GM18870 (cell line): ENCODE results near the gene CCT8L2.
"Not testable (repeated sequence)": the region's sequence is repeated elsewhere in the genome, so short reads cannot be mapped to it uniquely, and the experiment has no call there.

Experiments used
- ATAC-seq: cut with Tn5 transposase; IDR thresholded peaks from one replicate; pipeline ENCODE4 v1.9.1; 2021; ENCODE audit warnings: moderate library complexity; ENCODE audit not compliant: unreplicated experiment

Gene CCT8L2

DNA sequence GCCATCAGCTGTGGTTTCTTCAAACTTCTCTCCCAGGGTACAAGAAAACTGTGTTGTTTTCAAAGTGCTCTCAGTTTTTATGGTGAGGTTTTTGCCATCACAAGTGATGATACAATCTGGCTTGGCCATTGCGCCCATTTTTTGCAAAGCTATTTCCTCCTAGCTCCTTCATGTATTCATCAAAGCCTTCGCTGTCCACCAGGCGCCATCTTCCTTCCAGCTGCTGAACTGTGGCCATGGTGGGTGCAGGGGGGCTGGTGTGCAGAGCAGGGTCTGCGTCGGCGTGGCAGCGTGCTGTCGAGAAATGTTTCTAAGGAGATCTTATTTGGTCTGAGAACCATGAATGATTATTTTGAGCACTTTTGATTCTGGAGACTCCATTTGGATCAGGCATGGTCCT, 2.6 kb upstream of the CCT8L2 start:
- ATAC-seq = not testable (repeated sequence)

DNA sequence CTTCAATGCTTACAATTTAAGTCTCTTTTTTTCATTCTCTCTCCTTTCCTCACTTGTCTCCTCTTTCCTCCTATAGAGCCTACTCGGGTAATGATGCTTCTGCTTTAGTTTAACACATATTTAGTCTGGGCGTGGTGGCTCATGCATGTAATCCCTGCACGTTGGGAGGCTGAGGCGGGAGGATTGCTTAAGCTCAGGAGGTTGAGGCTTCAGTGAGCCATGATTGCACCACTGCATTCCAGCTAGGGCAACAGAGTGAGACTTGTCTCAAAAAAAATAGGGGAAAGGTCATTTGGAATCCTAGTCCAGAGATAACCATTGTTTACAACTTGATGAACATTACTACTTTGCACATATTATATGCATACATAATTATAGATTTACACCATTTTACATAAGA, 1.4 kb upstream of the CCT8L2 start:
- no peak for ATAC-seq

DNA sequence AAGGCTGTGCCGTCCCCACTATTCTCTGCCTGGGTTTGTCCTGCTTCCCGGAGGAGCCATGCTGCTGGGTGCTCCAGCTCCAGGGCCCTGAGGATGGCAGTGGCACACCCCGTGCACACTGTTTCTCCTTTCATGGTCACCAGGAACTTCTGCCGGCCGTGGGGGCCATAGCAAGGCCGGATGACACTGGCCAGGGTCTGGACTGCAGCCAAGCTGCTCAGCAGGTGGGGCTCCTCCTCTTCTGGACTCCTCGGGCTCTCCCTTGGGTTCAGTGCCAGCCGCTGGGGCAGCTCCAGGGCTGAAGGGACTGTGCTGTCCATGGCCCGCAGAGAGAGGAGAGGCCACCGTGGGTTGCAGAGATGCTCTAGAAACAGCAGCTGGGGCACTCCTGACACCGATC, 379 bp downstream of the CCT8L2 start:
- ATAC-seq = not testable (repeated sequence)

DNA sequence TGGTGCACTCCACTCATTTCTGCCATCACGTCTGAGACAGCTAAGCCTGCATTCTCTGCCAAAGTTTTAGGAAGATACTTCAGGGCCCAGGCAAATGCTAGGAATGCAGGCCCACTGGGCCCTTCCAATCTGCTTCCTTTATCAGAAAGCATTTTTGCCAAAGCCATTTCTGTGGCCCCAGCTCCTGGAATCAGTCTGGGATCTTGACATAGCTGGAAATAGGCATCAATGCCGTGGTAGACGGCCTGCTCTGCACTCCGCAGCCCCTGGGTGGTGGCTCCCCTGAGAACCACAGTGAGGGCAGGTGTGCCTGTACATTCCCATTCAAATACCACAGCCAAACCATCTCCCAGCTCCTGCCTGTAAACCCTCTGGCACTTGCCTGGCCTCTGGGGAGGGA, 1.5 kb downstream of the CCT8L2 start:
- not testable (repeated sequence) for ATAC-seq

DNA sequence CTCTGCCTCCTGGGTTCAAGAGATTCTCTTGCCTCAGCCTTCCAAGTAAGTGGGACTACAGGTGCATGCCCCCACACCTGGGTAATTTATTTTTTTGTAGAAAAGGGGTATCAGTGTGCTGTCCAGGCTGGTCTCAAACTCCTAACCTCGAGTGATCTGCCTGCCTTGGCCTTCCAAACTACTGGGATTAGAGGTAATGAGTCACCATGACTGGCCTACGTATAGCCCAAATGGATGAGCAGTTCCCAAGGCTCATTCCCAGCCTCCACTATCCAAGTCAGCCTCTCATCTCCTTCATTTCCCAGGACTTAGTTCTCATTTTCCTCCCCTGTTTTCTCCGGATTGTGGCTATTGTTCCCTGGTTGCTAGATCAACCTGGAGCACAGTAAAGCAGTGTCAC, 5.6 kb downstream of the CCT8L2 start:
- no peak for ATAC-seq

DNA sequence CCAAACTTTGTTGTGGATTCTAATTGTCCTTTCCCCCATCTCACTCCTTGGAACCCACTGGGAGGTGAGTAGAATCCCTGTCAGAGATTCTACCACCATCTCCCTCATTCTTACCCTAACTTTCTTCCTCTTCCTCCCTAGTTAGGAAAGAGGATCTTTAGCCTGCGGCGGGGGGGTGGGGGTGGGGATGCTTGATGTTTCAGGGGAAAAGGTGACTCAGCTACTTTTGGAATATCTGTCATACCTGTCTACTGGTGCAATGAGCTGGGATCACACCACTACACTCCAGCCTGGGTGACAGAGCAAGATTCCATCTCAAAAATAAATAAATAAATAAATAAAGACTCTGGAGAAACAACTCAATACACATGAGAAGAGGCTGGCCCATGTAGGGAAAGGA, 6.4 kb downstream of the CCT8L2 start:
- no peak for ATAC-seq

DNA sequence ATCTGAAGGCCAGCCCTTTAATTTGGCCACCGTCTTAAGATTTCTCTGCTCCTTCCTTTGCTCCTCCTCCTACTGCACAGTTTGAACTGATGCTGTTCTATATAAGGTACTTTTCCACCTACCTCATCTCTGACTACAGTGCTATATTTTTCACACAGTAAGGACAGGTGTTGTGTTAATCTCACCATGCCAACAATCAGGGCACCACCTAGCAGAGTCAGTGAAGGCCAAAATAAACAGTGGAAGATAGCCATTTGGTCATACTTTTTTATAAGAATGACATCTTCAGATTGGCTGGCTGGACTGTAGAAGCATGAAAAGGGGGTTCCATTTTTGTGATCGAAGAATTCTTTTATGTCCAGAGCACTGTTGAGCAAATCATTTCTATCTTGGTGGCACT, 11.7 kb downstream of the CCT8L2 start:
- ATAC-seq = not testable (repeated sequence)

DNA sequence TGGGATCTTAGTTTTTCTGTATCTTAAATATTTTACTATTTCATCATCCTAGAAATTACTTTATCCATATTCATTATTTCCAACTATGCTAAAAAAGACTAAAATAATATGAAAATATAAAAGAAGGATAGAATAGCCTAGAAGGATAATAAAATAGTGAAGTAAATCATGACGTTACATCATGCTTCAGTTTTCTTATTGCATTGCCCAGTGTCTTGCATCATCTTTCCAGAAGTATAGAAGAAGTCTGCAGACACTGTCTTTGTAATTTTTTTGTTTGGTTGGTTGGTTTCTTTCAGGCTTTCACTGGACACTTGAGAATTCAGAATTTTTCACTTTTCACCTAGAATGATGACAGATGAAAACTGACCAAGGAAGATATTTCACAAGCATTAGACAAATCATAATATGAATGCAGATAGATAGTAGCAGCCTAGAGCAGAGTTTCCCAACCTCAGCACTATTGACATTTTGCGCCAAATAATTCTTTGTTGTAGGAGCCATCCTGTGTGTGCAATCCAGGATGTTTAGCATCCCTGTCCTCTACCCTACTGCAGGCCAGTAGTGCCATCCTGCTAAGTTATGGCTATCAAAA, 23.3 kb downstream of the CCT8L2 start:
- not testable (repeated sequence) for ATAC-seq

DNA sequence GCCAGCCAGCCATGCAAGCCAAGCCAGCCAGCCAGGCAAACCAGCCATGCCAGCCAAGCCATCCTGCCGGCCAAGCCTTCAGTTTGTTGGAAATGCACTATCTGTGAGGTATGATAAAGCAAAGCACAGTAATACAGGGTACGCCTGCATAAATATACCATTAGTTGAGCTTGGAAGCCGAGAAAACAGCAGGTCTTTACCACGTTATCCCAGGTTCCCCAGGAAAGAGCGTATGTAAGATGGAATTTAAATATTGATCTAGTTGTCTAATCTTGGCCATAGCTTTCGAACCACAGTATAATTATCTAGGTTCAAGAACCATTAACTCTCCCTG, 24.2 kb downstream of the CCT8L2 start:
- ATAC-seq = no peak

DNA sequence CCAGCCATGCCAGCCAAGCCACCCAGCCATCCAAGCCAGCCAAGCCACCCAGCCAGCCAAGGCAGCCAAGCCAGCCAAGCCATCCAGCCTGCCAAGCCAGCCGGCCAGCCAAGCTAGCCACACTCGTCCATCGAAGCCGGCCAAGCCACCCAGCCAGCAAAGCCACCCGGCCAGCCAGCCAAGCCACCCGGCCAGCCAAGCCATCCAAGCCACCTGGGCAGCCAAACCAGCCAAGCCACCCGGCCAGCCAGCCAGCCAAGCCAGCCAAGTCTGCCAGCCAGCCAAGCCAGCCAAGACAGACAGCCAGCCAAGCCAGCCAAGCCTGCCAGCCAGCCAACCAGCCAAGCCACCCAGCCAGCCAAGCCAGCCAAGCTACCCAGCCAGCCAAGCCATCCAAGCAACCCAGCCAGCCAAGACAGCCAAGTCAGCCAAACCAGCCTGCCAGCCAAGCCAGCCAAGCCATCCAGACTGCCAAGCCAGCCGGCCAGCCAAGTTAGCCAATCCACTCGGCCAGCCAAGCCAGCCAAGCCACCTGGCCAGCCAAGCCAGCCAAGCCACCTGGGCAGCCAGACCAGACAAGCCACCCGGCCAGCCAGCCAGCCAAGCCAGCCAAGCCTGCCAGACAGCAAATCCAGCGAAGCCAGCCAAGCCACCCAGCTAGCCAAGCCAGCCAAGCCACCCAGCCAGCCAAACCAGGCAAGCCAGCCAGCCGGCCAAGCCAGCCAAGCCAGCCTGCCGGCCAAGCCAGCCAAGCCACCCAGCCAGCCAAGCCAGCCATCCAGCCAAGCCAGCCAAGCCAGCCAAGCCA, 24.8 kb downstream of the CCT8L2 start:
- ATAC-seq = not testable (repeated sequence)

DNA sequence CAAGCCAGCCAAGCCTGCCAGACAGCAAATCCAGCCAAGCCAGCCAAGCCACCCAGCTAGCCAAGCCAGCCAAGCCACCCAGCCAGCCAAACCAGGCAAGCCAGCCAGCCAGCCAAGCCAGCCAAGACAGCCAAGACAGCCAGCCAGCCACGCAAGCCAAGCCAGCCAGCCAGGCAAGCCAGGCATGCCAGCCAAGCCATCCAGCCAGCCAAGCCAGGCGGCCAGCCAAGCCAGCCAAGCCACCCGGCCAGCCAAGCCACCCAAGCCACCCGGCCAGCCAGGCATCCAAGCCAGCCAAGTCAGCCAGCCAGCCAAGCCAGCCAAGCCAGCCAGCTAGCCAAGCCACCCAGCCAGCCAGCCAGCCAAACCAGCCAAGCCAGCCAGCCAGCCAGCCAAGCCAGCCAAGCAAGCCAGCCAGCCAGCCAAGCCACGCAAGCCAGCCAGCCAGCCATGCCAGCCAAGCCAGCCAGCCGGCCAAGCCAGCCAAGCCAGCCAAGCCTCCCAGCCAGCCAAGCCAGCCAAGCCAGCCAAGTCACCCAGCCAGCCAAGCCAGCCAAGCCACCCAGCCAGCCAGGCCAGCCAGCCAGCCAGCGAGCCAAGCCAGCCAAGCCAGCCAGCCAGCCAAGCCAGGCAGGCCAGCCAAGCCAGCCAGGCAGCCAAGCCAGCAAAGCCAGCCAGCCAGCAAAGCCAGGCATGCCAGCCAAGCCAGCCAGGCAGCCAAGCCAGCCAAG, 26.0 kb downstream of the CCT8L2 start:
- ATAC-seq = not testable (repeated sequence)

DNA sequence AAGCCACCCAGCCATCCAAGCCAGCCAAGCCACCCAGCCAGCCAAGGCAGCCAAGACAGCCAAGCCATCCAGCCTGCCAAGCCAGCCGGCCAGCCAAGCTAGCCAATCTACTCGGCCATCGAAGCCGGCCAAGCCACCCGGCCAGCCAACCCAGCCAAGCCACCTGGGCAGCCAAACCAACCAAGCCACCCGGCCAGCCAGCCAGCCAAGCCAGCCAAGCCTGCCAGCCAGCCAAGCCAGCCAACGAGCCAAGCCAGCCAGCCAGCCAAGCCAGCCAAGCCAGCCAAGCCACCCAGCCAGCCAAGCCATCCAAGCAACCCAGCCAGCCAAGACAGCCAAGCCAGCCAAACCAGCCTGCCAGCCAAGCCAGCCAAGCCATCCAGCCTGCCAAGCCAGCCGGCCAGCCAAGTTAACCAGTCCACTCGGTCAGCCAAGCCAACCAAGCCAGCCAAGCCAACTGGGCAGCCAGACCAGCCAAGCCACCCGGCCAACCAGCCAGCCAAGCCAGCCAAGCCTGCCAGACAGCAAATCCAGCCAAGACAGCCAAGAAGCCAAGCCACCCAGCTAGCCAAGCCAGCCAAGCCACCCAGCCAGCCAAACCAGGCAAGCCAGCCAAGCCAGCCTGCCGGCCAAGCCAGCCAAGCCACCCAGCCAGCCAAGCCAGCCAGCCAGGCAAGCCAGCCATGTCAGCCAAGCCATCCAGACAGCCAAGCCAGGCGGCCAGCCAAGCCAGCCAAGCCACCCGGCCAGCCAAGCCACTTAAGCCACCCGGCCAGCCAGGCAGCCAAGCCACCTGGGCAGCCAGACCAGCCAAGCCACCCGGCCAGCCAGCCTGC, 26.8 kb downstream of the CCT8L2 start:
- ATAC-seq = not testable (repeated sequence)

DNA sequence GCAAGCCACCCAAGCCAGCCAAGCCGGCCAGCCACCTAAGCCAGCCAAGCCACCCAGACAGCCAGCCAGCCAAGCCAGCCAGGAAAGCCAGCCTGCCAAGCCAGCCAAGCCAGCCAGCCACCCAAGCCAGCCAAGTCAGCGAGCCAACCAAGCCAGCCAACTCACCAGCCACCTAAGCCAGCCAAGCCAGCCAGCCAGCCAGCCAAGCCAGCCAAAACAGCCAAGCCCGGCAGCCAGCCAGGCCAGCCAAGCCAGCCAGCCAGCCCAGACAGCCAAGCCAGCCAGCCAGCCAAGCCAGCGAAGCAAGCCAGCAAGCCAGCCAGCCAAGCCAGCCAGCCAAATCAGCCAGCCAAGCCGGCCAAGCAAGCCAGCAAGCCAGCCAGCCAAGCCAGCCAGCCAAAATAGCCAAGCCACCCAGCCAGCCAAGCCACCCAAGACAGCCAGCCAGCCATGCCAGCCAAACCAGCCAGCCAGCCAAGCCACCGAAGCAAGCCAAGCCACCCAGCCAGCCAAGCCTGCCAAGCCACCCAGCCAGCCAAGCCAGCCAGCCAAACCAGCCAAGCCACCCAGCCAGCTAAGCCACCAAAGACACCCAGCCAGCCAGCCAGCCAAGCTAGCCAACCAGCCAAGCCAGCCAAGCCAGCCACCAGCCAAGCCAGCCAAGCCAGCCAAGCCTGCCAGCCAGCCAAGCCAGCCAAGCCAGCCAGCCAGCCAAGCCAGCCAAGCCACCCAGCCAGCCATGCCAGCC, 27.6 kb downstream of the CCT8L2 start:
- not testable (repeated sequence) for ATAC-seq

DNA sequence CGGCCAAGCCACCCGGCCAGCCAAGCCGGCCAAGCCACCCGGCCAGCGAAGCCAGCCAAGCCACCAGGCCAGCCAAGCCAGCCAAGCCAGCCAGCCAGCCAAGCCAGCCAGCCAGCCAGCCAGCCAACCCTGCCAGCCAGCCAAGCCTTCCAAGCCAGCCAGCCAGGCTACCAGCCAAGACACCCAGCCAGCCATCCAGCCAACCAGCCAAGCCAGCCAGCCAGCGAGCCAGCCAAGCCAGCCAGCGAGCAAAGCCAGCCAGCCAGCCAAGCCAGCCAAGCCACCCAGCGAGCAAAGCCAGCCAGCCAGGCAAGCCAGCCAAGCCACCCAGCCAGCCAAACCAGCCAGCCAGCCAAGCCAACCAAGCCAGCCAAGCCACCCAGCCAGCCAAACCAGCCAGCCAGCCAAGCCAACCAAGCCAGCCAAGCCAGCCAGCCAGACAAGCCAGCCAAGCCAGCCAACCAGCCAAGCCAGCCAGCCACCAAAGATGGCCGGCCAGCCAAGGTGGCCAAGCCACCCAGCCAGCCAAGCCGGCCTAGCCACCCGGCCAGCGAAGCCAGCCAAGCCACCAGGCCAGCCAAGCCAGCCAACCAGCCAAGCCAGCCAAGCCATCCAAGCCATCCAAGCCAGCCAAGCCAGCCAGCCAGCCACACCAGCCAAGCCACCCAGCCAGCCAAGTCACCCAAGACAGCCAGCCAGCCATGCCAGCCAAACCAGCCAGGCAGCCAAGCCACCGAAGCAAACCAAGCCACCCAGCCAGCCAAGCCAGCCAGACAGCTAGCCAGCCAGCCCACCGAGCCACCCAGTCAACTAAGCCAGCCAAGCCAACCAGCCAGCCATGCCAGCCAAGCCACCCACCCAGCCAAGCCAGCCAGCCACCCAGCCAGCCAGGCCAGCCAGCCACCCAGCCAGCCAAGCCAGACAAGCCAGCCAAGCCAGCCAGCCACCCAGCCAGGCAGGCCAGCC, 28.8 kb downstream of the CCT8L2 start:
- ATAC-seq = no peak

DNA sequence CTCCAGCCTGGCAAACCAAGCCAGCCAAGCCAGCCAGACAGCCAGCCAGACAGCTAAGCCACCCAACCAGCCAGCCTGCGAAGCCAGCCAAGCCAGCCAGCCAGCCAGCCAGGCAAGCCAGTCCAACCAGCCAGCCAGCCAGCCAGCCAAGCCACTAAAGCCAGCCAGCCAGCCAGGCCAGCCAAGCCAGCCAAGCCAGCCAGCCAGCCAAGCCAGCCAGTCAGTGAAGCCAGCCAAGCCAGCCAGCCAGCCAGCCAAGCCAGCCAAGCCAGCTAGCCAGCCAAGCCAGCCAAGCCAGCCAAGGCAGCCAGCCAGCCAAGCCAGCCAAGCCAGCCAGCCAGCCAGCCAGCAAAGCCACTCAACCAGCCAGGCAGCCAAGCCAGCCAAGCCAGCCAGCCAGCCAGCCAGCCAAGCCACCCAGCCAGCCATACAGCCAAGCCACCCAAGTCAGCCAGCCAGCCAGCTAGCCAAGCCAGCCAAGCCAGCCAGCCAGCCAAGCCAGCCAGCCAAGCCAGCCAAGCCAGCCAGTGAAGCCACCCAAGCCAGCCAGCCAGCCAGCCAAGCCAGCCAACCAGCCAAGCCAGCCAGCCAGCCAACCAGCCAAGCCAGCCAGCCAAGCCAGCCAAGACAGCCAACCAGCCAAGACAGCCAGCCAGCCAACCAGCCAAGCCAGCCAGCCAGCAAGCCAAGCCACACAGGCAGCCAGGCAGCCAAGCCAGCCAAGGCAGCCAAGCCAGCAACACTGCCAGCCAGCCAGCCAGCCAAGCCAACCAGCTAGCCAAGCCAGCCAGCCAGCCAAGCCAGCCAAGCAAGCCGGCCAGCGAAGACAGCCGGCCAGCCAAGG, 29.7 kb downstream of the CCT8L2 start:
- no peak for ATAC-seq

DNA sequence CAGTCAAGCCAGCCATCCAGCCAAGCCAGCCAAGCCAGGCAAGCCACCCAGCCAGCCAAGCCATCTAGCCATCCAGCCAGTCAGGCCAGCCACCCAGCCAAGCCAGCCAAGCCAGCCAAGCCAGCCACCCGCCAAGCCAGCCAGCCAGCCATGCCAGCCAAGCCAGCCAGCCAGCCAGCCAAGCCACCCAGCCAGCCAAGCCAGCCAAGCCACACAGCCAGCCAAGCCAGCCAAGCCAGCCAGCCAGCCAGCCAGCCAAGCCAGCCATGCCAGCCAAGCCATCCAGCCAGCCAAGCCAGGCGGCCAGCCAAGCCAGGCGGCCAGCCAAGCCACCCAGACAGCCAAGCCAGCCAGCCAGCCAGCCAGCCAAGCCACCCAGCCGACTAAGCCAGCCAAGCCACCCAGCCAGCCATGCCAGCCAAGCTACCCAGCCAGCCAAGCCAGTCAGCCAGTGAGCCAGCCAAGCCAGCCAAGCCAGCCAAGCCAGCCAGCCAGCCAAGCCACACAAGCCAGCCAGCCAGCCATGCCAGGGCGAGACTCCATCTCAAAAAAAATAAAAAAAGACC, 31.4 kb downstream of the CCT8L2 start:
- not testable (repeated sequence) for ATAC-seq

DNA sequence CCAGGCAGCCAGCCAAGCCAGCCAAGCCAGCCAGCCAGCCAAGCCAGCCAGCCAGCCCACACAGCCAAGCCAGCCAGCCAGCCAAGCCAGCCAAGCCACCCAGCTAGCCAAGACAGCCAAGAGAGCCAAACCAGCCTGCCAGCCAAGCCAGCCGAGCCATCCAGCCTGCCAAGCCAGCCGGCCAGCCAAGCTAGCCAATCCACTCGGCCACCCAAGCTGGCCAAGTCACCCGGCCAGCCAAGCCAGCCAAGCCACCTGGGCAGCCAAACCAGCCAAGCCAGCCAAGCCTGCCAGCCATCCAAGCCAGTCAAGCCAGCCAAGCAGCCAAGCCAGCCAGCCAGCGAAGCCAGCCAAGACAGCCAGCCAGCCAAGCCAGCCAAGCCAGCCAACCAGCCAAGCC, 32.0 kb downstream of the CCT8L2 start:
- not testable (repeated sequence) for ATAC-seq

DNA sequence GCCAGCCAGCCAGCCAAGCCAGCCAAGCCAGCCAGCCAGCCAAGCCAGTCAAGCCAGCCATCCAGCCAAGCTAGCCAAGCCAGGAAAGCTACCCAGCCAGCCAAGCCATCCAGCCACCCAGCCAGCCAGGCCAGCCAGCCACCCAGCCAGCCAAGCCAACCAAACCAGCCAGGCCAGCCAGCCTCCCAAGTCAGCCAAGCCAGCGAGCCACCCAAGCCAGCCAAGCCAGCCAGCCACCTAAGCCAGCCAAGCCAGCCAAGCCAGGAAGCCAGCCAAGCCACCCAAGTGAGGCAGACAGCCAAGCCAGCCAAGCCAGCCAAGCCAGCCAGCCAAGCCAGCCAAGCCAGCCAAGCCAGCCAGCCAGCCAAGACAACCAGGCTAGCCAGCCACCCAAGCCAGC, 32.6 kb downstream of the CCT8L2 start:
- ATAC-seq = not testable (repeated sequence)
